Dermis microvascular lymphatic vessel endothelial cell (primary cell): ENCODE results near the gene RAB44. TPM values are rescaled to one million over a fixed set of nuclear protein-coding genes. Genes with fewer than 3 reads are reported as not detected.
"Not testable (repeated sequence)": the region's sequence is repeated elsewhere in the genome, so short reads cannot be mapped to it uniquely, and the experiment has no call there.

Source experiments
- DNase-seq, 2 donors: peaks; one replicate each; pipeline versions ENCODE4 v3.0.0 to v3.0.0-alpha.2; 2010; ENCODE audit warnings: low read depth in 2 of 2
- total RNA-seq: library from RNA; depleted of rRNA; stranded (reverse); fragments of >200 nt; gene quantifications from 2 replicates; pipeline ENCODE4 v1.2.1, GENCODE V29; 2014

Gene RAB44, protein sequence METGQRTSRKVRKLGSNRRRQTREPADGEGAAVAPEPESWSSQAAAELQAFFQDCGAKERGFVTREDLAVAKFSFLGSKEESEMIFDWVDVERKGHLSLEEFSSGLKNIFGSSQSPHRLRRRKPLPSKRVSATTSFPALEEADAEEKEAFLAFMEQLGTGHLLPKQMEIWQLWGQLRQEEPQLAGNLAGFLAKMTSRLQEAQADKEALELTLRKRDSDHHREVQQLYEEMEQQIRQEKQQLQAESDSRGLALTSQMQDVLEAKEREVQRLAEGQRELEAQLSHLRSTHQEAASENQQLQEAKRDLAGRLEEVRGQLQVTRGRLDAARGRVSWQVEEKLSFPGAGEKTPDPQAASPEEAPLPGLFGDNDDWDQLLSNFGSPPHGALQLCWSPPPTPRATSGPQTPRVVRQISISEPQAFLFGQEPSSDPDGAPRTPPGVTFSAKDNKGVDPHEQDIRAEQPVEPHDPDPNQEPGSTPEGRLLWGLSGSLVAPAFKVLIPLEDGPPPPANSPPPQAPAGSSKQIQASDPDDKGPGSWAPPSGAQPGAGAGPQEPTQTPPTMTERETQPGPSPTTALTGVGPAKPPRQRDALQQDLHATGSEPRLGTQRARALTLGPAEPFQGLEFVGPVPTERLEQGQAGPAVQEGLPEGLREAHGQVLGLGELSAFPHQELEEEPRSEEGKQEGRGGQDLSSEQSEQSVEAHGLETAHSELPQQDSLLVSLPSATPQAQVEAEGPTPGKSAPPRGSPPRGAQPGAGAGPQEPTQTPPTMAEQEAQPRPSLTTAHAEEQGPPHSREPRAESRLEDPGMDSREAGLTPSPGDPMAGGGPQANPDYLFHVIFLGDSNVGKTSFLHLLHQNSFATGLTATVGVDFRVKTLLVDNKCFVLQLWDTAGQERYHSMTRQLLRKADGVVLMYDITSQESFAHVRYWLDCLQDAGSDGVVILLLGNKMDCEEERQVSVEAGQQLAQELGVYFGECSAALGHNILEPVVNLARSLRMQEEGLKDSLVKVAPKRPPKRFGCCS
- total RNA-seq = under 0.01 TPM in 2 replicates

DNA sequence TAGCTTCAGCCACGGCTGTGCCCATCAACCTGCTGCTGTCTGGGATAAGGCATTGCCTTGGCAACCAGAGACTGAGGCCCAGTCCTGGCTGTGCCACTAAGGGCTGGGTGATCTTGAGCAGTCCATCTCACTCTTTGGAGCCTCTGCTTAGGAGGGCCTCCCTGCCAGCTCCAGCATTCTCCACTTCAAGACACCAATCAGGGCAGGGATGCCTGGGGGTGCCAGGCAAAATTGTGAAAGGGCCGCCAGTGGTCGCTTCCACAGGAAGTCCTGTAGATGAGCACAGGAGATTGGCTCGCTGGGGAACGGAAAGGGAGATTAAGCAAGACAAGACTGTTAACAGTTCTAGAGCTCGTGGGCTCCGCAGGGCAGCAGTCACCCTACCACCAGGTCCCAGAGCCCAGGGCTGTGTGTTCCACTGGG lies at the start of gene RAB44:
TSS of gene RAB44 (plus strand) at position 346 of the 423 bp plus-strand sequence. CDS start 6,410 bp downstream, outside the sequence.
- no peak for DNase-seq

DNA sequence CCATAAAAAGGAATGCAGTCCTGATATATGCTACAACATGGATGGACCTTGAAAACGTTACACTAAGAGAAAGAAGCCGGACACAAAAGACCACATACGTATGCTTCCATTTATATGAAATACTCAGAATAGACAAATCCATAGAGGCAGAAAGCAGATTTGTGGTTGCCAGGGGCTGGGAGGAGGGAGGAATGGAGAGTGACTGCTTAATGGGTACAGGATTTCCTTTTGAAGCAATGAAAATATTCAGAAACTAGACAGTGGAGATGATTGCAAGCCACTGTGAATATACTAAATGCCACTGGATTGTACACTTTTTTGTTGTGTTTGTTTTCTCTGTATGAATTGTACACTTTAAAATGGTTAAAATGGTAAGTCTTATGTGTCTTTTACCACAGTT lies 48.5 kb upstream of the RAB44 start:
- DNase-seq = peak in 1 of 2 donors; percentile 49

DNA sequence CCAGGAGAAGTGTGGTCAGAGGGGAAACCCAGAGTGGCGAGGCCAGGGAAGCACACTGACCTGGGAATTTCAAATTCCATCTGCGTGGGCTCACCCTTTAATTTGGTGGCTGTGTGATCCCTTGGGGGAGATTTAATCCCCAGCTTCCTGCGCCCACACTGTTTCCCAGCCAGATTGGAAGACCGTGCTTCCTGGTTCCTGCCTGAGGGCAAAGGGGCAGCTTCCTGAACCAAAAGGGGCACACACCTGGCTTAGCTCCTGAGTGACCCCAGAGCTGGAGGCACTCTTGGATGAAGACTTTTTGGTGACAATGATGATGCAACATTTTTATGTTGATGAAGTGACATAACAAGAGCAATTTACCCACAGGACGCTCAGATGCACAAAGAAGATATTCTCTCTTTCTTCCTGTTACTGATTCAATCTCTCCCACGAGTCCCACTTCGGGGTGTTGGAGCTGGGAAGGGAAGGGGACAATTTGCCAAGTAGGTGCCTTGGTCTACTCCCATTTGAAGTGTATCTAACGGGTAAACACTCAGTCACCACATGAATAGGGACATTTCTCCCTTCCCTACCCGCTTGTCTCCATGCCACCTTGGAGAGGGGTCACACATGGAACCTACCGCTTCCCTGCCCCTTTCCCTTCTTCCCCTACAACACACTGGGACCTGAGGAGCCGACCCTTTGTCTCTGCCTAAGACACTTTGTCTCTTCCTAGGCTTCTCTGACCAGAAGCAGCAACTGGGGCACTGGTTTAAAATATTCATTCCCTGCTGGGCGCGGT lies 47.7 kb upstream of the RAB44 start:
- peak; percentile 31 to 56 for DNase-seq

DNA sequence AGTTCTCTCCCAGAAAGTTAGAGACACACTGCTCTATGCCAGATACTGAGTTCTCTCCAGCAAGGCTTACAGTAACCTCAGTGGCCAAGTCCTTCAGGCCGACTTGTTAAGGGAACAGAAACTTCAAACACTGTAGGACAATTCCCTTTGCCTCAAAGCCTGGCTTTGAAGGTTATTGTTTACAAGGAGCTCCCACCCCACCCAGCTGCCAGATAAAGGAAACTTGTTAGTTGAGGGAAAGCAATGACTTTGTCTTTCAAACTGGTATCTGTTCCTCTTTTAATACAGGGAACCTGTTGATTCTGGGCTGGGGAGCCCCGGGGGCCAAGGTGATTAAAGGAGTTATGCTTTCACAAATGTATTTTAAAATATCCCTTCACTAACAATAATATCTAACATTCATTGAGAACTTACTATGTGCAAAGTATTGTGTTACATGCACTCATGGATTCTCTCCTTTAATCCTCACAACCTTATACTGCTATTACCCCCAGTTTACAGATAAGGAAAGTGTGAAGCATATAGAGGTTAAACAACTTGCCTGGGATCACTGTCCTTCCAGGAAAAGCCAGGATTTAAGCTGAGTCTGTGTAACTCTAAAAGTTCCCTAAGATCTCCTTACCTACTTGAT lies 46.7 kb upstream of the RAB44 start:
- no peak for DNase-seq

DNA sequence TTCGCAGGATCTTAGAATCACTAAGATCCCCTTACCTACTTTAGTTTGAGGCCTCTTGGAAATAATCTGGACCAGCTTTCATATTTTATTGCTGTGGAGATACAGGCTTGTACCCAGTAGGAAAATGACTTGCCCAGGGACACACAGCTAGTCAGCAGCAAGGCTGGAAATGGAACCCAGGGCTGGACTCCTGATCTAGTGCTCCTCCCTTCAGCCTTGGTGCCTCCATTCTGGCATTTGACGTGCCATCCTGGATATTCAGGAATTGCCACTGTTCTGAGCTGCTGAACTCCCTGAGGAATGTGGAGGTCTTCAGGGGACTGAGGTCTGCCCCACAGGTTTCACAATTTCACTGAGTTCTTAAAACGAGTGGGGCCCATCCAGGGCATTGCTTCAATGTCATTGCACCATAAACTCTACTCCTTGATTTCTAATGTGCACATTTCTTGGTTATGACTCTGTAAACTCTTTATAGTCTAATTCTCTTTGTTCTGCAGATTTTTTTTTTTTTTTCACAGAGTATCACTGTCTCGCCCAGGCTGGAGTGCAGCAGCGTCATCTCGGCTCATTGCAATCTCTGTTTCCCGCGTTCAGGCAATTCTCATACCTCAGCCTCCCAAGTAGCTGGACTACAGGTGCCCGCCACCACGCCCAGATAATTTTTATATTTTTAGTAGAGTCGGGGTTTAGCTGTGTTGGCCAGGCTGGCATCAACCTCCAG lies 45.8 kb upstream of the RAB44 start:
- DNase-seq = no peak

DNA sequence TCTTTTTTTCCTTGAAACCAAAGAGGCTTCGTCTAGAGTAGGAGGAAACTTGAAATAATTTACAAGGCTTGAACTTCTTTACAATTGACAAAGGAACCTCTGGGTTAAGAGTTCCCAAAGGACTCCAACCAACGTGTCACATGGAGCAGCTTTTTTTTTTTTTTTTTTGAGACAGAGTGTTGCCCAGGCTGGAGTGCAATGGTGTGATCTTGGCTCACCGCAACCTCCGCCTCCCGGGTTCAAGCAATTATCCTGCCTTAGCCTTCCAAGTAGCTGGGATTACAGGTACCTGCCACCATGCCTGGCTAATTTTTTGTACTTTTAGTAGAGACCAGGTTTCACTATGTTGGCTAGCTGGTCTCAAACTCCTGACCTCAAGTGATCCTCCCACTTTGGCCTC lies 43.2 kb upstream of the RAB44 start:
- not testable (repeated sequence) for DNase-seq

DNA sequence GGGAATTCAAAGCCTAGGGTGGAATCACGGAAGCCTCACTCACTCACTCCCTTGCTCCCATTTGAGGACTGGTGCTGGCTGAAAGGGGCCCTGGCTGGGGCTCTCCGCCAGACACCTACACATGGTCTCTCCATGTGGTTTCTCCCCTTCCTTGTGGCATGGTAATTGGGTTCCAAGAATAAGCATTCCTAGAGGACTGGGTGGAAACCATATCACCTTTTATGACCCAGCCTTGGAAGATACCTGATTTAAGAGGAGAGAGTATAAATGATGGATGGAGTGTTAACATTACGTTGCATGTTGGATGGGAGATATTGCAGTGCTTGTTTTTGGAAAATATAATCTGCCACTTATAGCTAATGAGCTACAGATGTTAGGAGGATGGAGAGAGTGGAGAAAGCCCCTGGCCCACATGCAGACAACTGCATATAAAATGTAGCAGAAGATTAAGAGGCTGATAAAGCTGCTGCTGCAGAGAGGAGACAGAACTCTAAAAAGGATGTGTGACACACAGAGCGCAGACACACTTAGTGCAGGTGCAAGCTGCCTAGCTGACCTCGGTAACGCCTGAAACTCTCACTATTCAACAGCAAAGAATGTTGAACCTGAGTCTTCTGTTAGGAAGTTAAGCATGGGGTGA lies 42.4 kb upstream of the RAB44 start:
- DNase-seq = no peak

DNA sequence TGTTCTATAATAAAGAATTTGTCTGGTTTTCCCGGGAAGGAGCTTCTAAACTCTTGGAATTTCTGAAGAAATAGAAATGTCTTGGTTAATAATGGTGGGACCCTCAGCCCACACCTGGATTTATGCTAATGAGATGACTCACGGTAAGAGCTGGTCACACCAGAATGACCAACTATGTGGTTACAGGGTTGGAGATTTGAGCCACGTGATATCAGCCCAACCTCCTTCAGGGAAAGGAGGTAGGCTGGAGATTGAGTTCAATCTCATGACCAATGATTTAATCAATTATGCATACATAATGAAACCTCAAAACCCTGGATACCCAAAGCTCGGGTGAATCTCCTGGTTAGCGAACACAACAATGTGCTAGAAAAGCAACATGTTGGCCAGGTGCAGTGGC lies 41.2 kb upstream of the RAB44 start:
- DNase-seq = no peak

DNA sequence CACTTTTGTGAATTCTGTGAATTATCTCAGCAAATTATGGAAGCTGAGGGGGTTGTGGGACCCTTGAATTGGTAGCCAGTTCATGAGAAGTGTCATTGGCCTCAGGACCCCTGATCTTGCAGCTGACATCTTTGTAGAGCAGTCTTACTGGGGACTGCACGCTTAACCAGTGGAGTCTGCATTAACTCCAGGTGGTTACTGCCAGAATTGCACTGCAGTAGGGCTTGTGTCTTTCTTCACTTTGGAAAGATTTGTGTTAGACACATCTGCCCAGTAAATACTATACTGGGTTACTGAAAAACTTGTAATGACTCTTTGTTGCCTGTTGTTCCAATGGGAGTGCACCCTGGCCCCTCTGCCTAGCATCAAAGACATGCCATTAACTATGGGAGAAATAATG lies 40.4 kb upstream of the RAB44 start:
- DNase-seq = no peak

DNA sequence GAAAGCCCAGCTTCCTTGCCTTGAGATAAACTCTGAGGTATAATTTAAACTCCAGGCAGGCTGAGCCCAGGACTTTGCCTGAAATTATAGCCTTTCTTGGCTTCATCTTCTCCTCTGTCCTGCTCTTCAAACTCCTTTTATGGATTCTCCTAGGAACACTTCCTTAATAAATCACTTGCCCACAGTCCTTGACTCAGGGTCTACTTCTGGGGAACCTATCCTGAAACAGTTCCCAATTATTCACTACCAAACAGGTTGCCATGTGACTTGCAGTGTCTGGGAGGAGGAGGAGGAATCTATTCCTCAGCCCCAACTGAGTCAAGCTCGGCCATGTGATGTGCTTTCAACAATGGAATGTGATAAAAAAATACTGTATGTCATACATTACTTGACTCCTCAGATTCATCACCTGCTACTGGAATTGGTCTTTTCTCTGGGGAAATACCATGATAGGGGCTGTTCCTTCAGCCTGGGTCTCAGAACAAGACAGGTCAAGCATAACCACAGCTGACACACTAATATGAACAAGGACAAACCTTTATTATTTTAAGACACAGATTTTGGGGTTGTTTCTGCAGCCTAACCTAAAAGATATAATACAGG lies 39.6 kb upstream of the RAB44 start:
- no peak for DNase-seq

DNA sequence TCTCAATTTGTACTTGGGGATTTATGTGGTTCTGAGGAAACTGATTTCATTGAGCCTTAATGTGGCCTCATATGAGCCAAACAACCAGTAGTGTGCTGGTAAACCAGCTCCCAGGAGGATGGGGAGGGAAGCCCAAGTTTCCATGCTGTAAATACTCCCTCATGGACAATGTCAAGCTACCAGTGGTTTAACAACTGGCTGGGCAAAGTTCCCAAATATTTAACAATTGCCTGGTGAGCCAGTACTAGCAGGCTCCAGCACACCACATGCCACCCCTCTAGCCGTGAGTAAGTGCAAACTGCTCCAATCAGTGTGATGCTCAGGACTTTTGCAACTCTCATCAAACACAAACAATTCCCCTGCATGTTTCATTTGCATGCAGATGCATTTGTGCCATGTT lies 38.4 kb upstream of the RAB44 start:
- DNase-seq = no peak

DNA sequence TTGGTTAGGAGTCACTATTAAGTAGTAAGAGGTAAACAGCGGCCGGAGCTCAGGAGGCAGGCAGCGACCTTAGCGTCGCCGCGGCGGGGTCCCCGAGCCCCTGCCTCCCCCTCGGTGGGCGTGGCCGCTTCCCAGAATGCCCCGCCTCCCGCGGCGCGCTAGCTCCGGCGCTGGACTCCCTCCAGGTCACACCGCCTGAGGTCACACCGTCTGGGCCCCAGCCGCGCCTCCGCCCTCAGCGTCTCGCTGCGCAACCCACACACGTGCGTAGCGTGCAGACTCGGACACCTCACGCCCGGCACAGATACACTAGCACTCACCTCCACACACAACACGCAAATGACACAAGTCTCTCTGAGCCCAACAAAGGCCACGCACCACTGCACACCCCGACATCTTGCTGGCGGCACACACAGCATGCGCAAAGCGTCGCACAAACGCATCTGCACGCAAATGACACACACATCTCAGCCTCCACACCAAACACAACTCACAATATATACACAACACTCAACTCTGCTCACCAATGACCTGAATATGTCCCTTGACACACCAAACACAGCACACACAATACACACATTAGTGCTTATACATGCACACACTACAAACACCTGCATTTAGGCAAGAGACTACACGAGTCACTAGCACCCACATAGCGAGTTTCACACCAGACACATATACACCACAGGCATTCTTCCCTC lies 36.7 kb upstream of the RAB44 start:
- DNase-seq = peak in 1 of 2 donors; percentile 37

DNA sequence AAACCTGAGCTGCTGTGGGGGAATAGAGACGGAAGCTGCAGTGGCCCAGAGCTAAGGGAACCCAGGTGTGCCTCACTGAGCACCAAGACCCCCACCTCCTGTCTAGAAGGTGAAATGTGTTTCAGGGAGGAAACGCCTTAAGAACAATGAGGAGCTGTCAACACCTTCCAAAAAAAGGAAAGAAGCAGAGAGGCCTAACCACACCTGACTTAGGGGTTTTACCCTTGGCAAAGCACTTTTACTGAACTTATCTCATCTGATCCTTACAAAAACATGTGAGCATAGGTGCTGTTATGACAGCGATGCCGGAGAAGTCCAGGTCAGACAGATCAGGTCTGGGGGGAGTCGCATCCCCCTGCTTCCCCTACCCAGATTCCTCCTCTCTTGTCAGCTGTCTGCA lies 35.2 kb upstream of the RAB44 start:
- no peak for DNase-seq

DNA sequence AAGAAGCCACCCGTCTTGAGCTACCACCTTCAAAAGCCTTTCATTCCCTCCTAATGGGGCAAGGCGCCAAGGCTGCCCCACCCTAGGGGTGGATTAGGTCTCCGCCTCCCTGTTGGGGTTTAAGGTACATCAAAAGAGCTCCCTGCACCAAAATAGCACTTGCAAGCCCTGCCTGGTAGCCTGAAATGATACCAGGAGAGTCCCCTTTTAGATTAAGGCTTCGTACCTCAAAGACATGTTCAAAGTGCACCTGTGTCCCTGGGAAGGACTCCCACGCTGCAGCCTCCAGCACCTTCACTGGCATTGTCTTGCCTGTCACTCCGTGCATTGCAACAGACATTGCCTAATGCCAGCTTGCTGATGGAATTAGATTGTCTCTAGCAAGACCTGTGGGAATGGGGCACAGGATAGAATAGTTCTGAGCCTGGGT lies 34.8 kb upstream of the RAB44 start:
- DNase-seq = no peak

DNA sequence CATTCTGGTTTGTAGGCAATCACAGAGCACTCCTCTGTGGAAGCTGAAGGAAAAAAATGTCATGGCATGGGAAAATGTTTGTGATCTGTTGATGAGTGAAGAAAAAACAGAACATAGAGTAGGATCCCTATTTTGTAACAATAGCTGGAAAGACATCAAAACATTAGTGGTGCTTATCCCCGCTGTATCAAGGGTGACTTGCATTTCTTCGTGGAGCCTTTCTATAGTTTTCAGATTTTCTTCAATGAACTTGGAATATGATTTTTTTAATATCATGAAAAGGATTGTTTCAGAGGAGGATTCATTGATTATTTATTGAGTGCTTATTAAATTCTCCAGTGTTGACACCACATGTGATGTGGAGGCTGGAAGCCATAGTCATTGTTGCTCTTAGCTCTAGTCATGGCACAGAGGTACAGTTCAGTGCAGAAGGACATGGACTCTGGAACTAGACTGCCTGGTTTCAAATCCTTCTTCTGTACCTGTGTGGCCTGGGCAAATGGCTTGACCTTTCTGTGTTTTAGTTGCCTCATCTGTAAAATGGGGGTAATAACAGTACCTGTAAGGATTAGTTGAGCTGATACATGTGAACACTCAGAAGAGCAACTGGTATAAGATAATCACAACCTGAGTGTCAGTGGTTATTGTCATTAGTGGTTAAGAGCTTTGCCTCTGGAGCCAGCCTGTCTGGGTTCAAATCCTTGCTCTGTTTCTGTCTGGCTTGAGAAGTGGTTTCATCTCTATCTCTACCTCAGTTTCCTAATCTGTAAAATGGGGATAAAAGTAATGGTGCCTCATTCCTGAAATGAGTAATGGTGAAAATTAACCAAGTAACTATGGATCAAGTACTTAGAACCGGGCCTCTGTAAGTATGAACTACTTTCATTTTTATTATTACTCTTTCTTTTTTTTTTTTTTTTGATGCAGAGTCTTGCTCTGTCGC lies 33.9 kb upstream of the RAB44 start:
- DNase-seq = no peak

DNA sequence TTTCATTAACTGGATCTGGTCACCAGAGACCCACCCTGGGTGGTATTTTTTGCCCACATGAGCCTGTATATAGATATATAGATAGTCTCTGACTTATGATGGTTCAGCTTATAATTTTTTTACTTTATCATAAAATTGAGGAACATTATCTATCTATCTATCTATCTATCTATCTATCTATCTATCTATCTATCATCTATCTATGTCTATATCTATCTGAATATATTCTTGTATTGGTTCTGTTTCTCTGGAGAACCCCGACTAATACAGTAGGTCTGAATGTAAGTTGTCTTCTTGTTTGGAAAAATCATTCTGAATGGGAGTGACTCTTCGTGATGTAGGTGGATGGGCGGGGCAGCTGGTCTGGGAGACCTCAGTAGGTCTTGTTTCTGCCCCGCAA lies 32.4 kb upstream of the RAB44 start:
- no peak for DNase-seq

DNA sequence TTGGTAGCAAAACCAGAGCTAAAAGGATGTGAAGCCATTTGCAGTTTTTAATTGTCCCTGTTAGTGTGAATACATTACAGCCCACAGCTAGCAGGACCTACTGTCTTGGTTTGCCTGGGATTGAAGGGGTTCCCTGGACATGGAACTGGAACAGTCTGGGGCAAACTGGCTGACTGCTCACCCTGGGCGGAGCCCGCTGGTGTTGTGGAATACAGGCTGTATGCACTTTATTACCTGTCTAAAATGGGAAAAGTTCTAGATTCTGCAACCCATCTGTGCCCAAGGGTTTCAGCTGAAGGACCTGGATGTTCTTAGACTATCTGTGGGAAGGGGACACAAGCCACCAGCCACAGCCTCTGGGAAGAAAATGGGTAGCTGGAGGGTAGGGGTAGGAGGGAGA lies 31.3 kb upstream of the RAB44 start:
- no peak for DNase-seq
